ENCODE measurements around the gene ZNF230.

ZNF230 gene

DNA sequence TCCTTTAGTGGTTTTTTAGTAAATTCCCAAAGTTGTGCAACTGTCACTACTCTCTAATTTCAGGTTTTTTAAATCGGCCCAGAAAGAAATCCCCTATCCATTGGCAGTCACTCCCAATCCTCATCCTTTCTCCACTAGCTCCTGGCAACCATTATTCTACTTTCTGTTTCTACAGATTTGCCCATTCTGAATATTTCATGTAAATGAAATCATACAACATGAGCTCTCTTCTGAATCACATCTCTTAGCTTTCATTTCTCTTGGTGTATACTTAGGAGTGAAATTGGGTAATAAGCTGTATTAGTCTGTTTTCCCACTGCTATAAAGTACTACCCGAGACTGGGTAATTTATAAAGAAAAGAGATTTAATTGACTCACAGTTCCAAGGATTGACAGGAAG is 39.4 kb downstream of the ZNF230 start:
- no peak for DNase-seq (ENCODE audit: low spot score)

DNA sequence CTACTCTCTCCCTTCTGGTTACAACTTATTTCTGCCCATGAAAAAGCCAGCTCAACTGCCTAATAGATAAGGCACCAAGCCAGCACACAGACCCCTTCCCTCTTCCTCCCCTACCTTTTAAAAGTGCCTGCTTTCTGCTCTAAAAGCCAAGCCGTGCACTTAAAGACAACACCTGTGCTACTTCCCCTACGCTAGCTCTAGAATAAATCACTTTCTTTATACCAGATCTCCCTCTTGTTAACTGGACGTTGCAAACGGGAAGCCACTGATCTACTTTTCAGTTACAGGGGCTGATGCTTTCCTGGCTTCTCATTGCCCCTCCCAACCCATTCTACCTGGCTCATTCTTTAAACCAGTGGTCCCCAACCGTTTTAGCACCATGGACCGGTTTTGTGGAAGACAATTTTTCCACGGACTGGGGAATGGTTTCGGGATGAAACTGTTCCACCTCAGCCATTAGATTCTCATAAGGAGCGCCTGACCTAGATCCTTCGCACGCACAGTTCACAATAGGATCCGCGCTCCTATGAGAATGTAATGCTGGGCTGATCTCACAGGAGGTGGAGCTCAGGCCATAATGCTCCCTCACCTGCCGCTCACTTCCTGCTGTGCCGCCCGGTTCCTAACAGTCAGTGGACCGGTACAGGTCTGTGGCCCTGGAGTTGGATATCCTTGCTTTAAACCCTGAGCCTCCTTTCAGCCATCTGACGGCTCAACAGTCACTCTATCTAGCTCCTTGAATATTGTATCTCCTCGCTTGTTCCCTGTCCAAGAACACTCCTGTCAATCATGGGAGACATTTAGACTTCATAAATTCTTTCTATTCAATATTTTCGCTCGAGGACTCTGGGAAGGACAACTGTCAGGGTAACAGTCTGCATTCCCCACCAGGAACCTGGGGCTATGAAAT is 48.2 kb downstream of the ZNF230 start:
- peak; percentile 8 for DNase-seq (ENCODE audit: low spot score)

DNA sequence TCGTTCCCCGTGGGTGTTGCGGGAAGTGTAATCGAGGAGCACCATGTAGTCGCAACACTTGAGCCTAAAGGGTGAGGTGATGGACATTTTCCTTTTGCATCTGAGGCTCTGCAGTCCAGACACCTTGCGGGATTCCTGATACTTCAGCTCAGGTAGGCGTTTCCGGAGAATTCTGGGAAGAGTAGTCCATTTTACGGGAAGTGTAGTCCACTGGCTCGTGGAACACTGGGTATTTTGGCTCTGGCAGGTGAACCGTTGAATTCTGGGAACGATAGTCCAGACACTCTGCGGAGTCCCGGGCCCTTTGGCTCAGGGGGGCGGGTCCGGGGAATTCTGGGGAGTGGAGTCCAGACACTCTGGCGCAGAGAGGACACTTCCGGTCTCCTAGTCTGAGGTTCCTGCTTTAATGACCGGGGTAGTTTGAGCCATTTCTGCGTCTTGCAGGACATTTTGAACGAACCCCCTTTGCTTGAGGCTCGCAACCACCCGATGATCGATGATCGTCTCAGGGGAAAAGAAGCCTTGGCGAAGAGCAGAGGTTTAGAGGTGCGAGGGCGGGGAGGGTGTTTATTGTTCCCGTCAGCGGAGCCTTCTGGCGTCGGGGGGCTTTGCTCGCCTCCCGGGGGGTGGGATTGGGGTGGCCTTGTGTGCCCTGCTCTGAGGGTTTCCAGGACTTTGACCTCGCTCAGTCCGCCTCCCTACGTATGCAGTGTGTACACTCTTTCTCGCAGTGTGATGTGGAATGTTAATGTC is 49.1 kb downstream of the ZNF230 start, which contains the start of gene ZNF223:
Gene ZNF223 (plus strand): TSS at position 387 of the 753 bp plus-strand sequence. CDS start 3,141 bp downstream, outside the sequence.
- peak; percentile 80 for DNase-seq (ENCODE audit: low spot score)

DNA sequence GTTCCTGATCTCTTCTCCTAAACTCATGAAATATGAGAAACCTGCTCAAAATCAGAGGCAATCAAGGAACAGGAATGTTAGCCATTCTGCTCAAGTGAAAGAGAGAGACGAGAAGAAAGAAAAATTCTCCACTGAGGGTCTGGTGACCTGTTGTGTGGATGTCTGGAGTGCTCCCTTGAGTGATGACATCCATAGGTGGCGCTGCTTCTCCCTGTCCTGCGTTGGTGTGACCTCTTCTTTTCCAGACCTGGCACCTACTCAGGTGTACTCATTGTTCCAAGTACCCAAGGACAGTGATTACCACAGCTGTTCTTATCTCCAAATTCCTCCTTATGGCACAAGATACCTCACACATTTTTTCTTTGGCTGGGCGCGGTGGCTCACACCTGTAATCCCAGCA is 53.1 kb downstream of the ZNF230 start:
- no peak for DNase-seq (ENCODE audit: low spot score)

DNA sequence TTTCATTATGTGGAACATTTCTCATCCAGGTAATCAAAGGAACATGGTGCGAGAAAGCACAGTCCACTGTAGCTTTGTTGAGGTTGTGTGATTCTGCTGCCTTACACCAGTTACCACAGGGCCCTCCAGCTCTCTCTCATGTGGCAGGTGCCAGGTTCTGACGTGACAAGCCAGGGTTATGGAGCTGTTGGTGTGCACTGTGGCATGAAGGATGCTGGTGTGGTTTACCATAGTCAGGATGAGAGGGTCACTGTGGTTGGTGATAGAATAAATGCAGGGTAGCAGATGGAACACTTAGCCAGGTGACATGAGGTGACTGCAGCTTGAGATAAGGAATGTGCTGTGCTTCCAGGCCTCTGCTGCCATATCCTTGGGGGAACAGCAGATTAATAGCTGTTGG is 56.5 kb downstream of the ZNF230 start:
- no peak for DNase-seq (ENCODE audit: low spot score)

DNA sequence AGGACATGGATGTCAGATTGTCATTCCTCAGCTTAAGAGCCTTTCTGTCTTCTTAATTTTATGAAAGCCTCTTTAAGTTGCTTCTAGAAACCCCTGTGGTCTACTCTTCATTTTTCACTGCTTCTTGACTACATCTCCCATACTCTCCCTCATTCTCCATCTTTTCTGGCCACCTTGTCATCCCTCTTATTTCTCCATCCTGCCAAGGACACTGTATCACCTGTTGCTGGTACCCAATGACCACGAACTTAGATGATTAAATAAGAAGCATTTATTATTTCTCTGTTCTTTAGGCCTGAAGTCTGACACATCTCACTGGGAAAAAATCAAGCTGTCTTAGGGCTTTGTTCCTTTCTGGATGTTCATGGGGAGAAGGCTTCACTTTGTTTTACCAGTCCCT is 58.3 kb downstream of the ZNF230 start:
- no peak for DNase-seq (ENCODE audit: low spot score)
